DMS79 treated with DMSO at 0.1 percent for 48 hours (cell line): Measurements from ENCODE around the gene PAK2.
"Not testable (repeated sequence)": the region's sequence is repeated elsewhere in the genome, so short reads cannot be mapped to it uniquely, and the experiment has no call there.

Experiments
- DNase-seq: peaks from one replicate; lab custom pipeline; 2025; lab: John Stamatoyannopoulos, UW

The PAK2 gene

DNA sequence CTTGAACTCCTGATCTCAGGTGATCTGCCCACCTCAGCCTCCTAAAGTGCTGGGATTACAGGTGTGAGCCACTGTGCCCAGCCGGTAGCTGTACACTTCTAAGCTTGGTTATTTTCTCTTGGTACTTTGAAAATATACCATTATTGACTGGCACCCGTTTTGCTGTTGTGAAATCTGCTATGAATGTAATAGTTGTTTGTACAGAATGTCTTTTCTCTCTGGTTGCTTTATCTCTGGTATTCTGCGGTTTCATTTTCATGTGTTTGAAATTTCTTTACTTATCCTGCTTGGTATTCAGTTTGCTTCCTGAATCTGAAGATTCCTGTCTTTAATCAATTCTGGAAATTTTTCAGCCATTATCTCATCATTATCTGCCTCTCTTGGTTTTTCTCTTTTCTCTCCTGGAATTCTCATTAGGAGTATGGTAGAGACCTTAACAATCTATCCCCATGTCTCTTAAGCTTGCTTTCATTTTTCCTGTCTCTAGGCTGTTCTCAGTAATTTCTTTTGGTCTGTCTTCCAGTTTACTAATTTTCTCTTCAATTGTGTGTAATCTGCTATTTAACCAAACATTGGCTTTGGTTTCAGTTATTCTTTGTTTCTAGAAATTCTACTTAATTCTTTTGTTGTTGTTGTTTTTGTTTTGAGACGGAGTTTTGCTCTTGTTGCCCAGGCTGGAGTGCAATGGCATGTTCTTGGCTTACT lies 2.8 kb upstream of the PAK2 start:
- no peak for DNase-seq

DNA sequence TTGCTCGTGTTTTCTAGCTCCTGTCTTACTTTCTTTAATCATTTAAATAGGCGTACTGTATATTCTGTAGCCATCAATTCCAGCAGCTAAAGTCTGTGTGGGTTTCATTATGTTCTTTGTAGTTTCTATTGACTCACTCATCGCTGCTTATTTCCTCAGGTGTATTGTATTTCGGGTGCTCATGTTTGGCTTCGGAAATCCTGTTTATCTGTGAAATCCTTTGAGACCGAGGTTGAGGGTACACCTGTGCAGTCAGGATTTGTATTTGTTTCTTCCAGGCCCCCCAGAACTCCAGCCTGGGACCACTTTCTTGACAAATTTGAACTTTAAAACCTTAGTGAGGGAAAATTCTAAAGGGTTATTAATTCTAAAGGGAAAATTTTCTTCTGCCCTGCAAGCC lies 2.0 kb upstream of the PAK2 start:
- DNase-seq: no peak

DNA sequence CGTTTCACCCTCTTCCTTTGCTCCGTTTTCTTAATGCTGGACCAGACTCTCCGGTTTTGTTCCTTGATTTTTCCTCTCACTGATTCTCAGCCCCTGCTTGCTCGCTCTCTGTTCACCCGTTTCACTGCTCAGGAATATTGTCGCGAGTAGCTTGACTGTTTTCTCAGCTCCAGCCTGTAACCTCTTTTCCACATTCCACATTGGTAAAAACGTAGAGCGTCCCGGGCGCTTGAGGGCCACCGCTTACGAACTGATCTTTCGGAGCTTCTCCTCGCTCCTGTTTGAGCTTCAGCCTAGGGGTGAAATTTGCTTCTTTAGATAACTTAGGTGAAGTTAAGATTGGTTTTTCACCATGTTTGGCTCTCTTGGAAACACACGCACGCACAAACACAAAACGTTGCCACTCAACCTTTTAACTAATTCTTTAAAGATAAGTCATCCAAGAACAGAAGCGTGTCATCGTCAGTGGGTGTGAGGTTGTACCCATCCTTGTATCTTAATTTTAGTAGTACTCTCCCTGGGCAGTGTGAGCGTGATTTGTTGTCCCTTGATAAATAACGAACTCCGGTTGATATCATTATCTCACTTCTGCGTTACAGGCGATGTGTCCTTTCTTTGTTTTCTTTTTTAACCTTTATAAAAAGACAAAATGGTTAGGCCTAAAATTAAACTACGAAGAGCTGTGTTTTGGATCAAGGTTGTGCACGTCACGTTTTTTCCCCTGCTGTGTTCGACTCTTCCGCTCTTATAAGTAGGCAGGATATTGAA lies 1.0 kb downstream of the PAK2 start:
- peak; percentile 67 for DNase-seq

DNA sequence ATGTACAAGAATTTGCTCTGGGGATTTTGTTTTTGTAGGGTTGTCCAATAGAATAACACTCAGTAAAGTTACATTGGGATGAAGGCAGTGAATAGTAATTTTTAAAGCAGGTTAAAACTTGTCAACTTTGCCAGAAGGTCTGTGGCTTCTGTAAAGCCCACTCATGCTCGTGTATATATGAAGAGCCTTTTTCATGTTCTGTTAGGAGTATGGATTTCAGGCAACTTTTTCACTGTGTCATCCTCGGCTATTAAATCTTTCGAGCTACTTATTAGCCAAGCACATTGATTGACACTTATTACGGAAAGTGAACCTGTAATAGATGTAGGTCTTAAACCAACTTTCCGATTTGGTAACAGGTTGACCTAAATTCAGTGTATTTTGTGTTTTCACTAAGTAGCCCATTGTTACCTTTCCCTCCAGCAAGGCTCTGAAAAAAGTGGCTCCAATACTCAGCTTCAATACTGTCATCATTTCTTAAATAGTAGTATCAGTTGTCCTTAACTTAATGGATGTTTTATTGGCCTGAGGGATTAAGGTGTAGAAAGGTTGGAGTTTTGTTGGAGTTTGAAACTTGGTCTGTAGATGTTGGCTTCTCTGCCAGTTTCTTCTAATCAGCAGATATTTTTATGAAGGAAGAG lies 1.7 kb downstream of the PAK2 start:
- DNase-seq: no peak

GRCh38 chr3:196743569-196743968 lies 3.9 kb downstream of the PAK2 start:
- DNase-seq: not testable (repeated sequence)

GRCh38 chr3:196749125-196749524 lies 9.5 kb downstream of the PAK2 start:
- no peak for DNase-seq

GRCh38 chr3:196753201-196753600 lies 13.5 kb downstream of the PAK2 start:
- no peak for DNase-seq

GRCh38 chr3:196754091-196754981 lies 14.7 kb downstream of the PAK2 start:
- no peak for DNase-seq

DNA sequence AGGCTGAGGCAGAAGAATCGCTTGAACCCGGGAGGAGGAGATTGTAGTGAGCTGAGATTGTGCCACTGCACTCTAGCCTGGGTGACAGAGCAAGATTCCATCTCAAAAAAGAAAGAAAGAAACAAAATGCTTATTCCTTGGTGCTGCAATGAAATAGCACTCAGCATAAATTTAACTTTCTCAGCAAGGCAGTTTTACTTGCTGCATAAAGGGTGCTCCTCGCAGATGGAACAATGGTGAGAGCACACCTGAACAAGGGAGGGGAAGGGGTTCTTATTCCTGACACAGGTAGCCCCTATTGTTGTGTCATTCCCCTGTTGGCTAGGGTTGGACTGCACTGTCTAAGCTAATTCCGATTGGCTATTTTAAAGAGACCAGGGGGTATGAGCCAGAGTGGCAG lies 17.1 kb downstream of the PAK2 start:
- DNase-seq: no peak

DNA sequence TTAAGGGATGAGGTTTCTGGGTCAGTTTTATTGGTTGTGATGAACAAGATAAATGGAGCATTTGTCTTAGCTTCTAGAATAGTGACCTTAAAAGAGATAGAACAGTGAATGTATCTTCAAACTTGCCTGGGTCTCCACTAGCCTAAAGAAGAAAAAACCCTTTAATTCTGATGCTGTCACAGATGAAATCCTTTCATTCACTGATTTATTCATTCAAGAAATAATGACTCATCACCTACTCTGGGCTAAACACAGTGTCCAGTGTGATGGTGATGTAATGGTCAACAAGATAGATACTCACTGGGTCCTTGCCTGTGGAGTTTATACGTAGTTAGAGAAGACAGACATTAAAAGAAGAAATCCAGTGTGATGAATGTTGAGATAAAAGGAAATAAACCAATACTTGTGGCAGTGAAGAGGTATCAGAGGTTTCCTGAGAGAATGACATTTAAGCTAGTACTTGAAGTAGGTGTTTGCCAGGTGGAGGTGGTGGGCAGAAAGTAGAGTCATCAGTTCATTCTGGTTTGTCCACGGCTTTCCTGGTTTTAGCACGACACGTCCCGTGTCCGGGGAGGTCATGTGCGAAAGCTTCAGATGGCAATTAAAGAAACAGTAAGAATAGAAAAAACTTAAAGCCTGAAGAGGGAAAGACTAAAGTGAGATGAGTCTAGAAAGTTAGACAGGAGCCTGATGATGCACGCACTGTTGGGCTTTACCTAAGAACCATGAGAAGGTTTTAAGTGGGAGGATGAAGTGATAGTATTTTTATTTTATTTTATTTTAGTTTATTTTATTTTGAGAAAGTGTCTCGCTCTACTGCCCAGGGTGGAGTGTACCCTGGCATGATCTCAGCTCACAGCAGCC lies 18.5 kb downstream of the PAK2 start:
- no peak for DNase-seq

DNA sequence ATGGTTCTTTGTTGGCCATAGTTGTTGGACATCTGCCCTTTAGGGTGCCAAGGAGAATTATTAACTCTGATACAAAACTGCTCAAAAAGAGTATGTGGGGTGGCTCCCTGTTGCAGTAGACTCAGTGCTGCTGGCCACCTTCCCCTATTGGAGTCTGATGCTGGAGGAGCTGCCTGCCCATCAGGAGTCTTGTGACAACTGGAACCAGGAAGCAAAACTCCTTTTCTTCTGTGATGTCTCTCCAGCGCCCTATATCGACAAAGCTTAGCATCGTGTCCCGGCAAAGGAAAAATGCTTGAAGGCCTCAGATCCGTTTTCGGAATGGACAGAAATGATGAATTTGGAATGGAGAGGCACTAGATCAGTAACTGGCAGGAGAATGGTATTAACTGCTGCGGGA lies 23.5 kb downstream of the PAK2 start:
- DNase-seq: no peak

- DNase-seq: no peak
Measured at GRCh38 chr3:196765454-196765853, 25.8 kb downstream of the PAK2 start.

DNA sequence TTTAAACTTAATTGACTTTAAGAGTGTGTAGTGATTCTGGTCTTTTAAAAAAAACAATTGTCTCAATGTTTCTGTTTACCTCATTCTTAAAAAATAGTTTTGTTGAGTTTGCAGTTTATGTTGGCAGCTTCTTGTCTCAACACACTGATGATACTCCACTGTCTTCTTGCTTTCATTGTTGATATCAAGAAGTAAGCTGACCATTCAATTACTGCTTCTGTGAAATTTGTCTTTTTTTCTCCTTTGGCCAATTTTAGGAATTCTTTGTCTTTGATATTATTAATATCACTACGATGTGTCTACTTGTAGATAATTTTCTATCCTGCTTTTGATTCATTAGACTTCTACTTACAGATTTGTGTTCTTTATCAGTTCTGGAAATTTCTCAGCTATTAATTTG lies 31.4 kb downstream of the PAK2 start:
- DNase-seq: no peak

- DNase-seq: no peak
Measured at GRCh38 chr3:196772102-196772501, 32.4 kb downstream of the PAK2 start.

DNA sequence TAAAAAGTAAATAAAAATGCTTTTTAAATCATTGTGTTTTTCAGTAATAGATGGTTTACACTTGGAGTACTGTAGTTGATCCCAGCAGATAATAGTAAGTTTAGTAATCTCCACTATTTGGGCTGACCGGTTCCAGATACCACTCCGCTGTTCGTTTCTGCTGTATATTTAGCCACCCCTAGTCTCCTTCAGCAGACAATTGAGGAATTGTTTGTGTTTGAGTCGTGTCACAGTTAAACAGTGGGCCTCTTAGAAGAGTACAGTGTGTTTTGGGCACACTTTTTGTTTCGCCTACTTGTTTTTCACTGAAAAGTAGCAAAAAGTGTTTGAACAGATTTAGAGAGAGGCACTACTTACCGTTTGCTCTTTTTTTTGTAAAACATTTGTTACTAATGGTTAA lies 33.2 kb downstream of the PAK2 start:
- no peak for DNase-seq

- DNase-seq: no peak
Measured at GRCh38 chr3:196774191-196774820, 34.6 kb downstream of the PAK2 start.

DNA sequence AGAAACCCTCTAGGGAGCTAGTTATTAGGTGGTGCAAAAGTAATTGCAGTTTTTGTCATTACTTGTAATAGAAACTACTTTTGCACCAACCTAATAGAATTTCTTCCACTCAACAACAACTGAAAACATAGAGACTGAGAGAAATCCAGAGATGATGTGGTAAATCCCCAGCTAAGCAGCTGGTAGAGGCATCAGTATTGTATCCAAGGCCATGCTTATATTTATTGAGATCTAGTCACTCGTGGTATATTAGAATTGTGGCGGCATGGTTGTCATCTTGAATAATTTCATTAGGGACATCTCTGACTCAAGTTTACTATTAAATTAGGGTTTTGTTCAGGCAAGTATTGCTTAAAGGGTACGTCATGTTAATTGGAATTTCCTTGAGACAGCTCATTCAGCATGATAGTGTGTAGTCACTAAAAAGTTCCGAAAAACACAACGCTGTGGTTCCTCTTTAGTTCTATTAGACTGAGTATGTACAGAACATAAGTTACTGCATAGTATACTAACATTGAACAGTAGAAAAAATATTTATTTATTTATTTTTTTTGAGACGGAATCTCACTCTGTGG lies 35.3 kb downstream of the PAK2 start:
- no peak for DNase-seq

- no peak for DNase-seq
Measured at GRCh38 chr3:196775938-196776337, 36.3 kb downstream of the PAK2 start.

GRCh38 chr3:196777836-196778235 lies 38.2 kb downstream of the PAK2 start:
- no peak for DNase-seq

- no peak for DNase-seq
Measured at GRCh38 chr3:196778755-196779154, 39.1 kb downstream of the PAK2 start.
